WTC11 (cell line): ENCODE measurements around the gene SLC19A2. TPM values are rescaled to one million over a fixed set of nuclear protein-coding genes. Genes with fewer than 3 reads are reported as not detected.

Experiments
- ATAC-seq: fragments of 200-7000 bp; cut with Tn5 transposase; 2 replicates; pipeline ENCODE4 v1.10.0; 2021; ENCODE audit warnings: mild to moderate bottlenecking, moderate library complexity
- CTCF ChIA-PET: fragments of 300-600 bp; sonication (Branson Sonifier 250); formaldehyde crosslinking; loops from one replicate; lab custom pipeline; 2021; ENCODE audit warnings: antibody characterized with exemption; lab: Charles Lee
- POLR2A ChIA-PET: fragments of 350-600 bp; sonication (Branson Sonifier 250); formaldehyde crosslinking; loops from one replicate; lab custom pipeline; 2021; ENCODE audit warnings: antibody characterized with exemption; lab: Charles Lee
- DNase-seq: peaks from one replicate; pipeline ENCODE4 v3.0.0; 2021; ENCODE audit warnings: low spot score
- H3K27ac Mint-ChIP-seq: 2 replicates; pipeline ENCODE4 v1.8.0; 2021; ENCODE audit warnings: mixed read lengths
- H3K27me3 Mint-ChIP-seq: 2 replicates; pipeline ENCODE4 v1.8.0; 2021; ENCODE audit warnings: low read depth, mild to moderate bottlenecking, moderate library complexity, mixed read lengths
- H3K36me3 Mint-ChIP-seq: 2 replicates; pipeline ENCODE4 v1.8.0; 2021; ENCODE audit warnings: mixed read lengths
- H3K4me1 Mint-ChIP-seq: 2 replicates; pipeline ENCODE4 v1.8.0; 2022; ENCODE audit warnings: mixed read lengths
- H3K4me3 Mint-ChIP-seq: 2 replicates; pipeline ENCODE4 v1.8.0; 2021; ENCODE audit warnings: mild to moderate bottlenecking, moderate library complexity, mixed read lengths
- H3K9me3 Mint-ChIP-seq: 2 replicates; pipeline ENCODE4 v1.8.0; 2021; ENCODE audit warnings: mixed read lengths
- ELF4 ChIP-seq: sonication (generic); formaldehyde crosslinking; IDR thresholded peaks from 2 replicates; pipeline ENCODE4 v1.8.1; 2022; ENCODE audit warnings: low read depth, mild to moderate bottlenecking, moderate library complexity, missing genetic modification reagents
- ETV6 ChIP-seq: sonication (generic); formaldehyde crosslinking; IDR thresholded peaks from 2 replicates; pipeline ENCODE4 v1.8.1; 2022; ENCODE audit warnings: mild to moderate bottlenecking, missing genetic modification reagents
- FOXJ3 ChIP-seq: sonication (generic); formaldehyde crosslinking; IDR thresholded peaks from 2 replicates; pipeline ENCODE4 v1.9.0; 2021; ENCODE audit warnings: missing genetic modification reagents, mild to moderate bottlenecking, borderline replicate concordance
- FOXK1 ChIP-seq: sonication (generic); formaldehyde crosslinking; IDR thresholded peaks from 2 replicates; pipeline ENCODE4 v1.8.0; 2022; ENCODE audit warnings: mild to moderate bottlenecking, moderate library complexity, missing genetic modification reagents
- FOXP1 ChIP-seq: sonication (generic); formaldehyde crosslinking; IDR thresholded peaks from 2 replicates; pipeline ENCODE4 v1.8.0; 2022; ENCODE audit warnings: missing genetic modification reagents, mild to moderate bottlenecking, moderate library complexity, borderline replicate concordance
- GABPB1 ChIP-seq: sonication (generic); formaldehyde crosslinking; IDR thresholded peaks from 2 replicates; pipeline ENCODE4 v1.8.1; 2023; ENCODE audit warnings: mild to moderate bottlenecking, missing genetic modification reagents
- IRF2 ChIP-seq: sonication (generic); formaldehyde crosslinking; IDR thresholded peaks from 2 replicates; pipeline ENCODE4 v1.8.0; 2022; ENCODE audit warnings: low read depth, missing genetic modification reagents, borderline replicate concordance
- MXD4 ChIP-seq: fragments of 250-450 bp; sonication (Bioruptor Pico); IDR thresholded peaks from 2 replicates; pipeline ENCODE4 v1.8.0; 2021; ENCODE audit warnings: mild to moderate bottlenecking, moderate library complexity, borderline replicate concordance
- NFE2L1 ChIP-seq: sonication (generic); formaldehyde crosslinking; IDR thresholded peaks from 2 replicates; pipeline ENCODE4 v1.8.1; 2023; ENCODE audit warnings: missing genetic modification reagents
- NR2C2 ChIP-seq: sonication (generic); formaldehyde crosslinking; IDR thresholded peaks from 2 replicates; pipeline ENCODE4 v1.8.0; 2022; ENCODE audit warnings: mild to moderate bottlenecking, missing genetic modification reagents
- OVOL2 ChIP-seq: fragments of 250-450 bp; sonication (Bioruptor Pico); IDR thresholded peaks from 2 replicates; pipeline ENCODE4 v1.9.0; 2021; ENCODE audit warnings: mild to moderate bottlenecking, borderline replicate concordance
- SMAD3 ChIP-seq: sonication (generic); formaldehyde crosslinking; IDR thresholded peaks from 2 replicates; pipeline ENCODE4 v1.8.0; 2022; ENCODE audit warnings: missing genetic modification reagents, mild to moderate bottlenecking, borderline replicate concordance
- SOX15 ChIP-seq: fragments of 250-450 bp; sonication (Bioruptor Pico); IDR thresholded peaks from 2 replicates; pipeline ENCODE4 v1.9.0; 2021; ENCODE audit warnings: mild to moderate bottlenecking
- SP1 ChIP-seq: sonication (generic); formaldehyde crosslinking; conservative IDR thresholded peaks from 2 replicates; pipeline ENCODE4 v1.8.1; 2022; ENCODE audit warnings: missing genetic modification reagents
- TCF7 ChIP-seq: sonication (generic); formaldehyde crosslinking; IDR thresholded peaks from 2 replicates; pipeline ENCODE4 v1.8.0; 2022; ENCODE audit warnings: mild to moderate bottlenecking, low read depth, missing genetic modification reagents, moderate library complexity
- TP53 ChIP-seq: sonication (generic); formaldehyde crosslinking; IDR thresholded peaks from 2 replicates; pipeline ENCODE4 v1.8.1; 2023; ENCODE audit warnings: mild to moderate bottlenecking, missing genetic modification reagents
- ZBTB21 ChIP-seq: sonication (generic); formaldehyde crosslinking; IDR thresholded peaks from 2 replicates; pipeline ENCODE4 v1.8.1; 2023; ENCODE audit warnings: mild to moderate bottlenecking, missing genetic modification reagents, borderline replicate concordance
- ZNF396 ChIP-seq: fragments of 250-450 bp; sonication (Bioruptor Pico); IDR thresholded peaks from 2 replicates; pipeline ENCODE4 v1.8.0; 2021; ENCODE audit warnings: mild to moderate bottlenecking, moderate library complexity, borderline replicate concordance
- ZNF671 ChIP-seq: fragments of 250-450 bp; sonication (Bioruptor Pico); IDR thresholded peaks from 2 replicates; pipeline ENCODE4 v1.8.0; 2021; ENCODE audit warnings: mild to moderate bottlenecking
- total RNA-seq: library from RNA; stranded (reverse); gene quantifications from 3 replicates; pipeline ENCODE4 v1.2.3, GENCODE V29; 2021
- TF ChIP-seq, protein P1 (sequence below): sonication (generic); formaldehyde crosslinking; IDR thresholded peaks from 2 replicates; pipeline ENCODE4 v1.8.0; 2022; ENCODE audit warnings: mild to moderate bottlenecking, missing genetic modification reagents
- TF ChIP-seq, protein P2 (sequence below): sonication (generic); formaldehyde crosslinking; IDR thresholded peaks from 2 replicates; pipeline ENCODE4 v1.8.1; 2023; ENCODE audit warnings: mild to moderate bottlenecking, missing genetic modification reagents, borderline replicate concordance
- TF ChIP-seq, protein P3 (sequence below): sonication (generic); formaldehyde crosslinking; IDR thresholded peaks from 2 replicates; pipeline ENCODE4 v1.8.1; 2023; ENCODE audit warnings: mild to moderate bottlenecking, missing genetic modification reagents
- TF ChIP-seq, protein P4 (sequence below): sonication (generic); formaldehyde crosslinking; IDR thresholded peaks from 2 replicates; pipeline ENCODE4 v1.8.0; 2022; ENCODE audit warnings: mild to moderate bottlenecking, missing genetic modification reagents
- TF ChIP-seq, protein P5 (sequence below): fragments of 250-450 bp; sonication (Bioruptor Pico); IDR thresholded peaks from 2 replicates; pipeline ENCODE4 v1.9.0; 2021; ENCODE audit warnings: mild to moderate bottlenecking

Gene SLC19A2
- total RNA-seq, 1 experiment from 2014 or later: 15.8 TPM

DNA sequence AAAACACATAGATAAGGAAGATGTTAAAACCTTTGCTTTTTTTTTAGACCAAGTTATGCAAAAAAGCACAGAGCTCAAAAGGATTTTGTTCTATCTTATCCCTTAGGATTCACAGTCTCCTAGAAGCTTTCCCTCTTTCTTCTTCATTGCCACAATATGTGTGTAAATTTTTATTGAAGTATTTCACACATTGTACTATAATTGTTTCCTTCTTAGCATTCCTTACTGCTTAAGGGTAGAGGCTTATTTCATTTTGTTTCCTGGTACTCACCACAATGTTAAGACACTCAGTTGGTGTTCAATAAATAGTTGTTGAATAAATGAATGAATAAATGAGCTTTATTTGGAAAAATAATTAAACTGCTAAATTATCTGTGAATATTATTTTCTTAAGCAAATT is 29.9 kb upstream of the SLC19A2 start (continued):
- TF ChIP-seq SP1: no peak
- no peak for TF ChIP-seq IRF2 (CRISPR knock-in tag)
- no peak for TF ChIP-seq FOXK1 (CRISPR knock-in tag)
- TF ChIP-seq, protein P1, sequence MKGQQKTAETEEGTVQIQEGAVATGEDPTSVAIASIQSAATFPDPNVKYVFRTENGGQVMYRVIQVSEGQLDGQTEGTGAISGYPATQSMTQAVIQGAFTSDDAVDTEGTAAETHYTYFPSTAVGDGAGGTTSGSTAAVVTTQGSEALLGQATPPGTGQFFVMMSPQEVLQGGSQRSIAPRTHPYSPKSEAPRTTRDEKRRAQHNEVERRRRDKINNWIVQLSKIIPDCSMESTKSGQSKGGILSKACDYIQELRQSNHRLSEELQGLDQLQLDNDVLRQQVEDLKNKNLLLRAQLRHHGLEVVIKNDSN: no peak
- TF ChIP-seq ZNF671: no peak
- TF ChIP-seq MXD4: no peak
- no peak for TF ChIP-seq FOXJ3 (CRISPR knock-in tag)

DNA sequence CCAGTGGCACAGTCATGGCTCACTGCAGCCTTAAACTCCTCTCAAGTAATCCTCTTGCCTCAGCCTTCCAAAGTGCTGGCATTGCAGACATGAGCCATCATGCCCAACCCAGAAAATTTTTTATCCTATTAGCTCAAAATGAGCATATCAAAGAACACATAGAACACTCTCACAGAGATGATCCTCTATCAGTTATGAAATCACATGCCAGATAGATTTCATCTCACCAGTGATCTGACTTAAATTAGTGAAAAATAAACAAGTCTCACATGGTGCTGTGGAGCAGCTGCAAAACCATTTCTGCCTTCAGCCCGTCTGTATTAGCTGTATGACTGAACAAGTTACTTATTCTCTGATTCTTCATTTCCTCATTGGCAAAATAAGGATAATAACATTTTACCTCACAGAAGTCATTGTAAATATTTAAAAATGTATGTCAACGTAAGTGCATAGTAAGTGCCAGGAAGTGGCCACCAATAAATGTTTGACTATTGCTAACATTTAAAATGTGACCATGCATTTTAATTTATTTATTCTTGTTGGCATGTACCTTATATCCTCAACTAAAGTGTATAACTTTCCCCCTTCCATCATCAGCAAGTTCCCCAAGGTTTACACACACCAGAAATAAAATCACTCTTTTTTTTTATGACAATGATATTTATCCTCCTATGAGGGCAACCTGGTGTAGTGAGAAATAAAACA is 29.0 kb upstream of the SLC19A2 start:
- Mint-ChIP-seq H3K27ac (no peak overlapping the region), H3K27me3 (no peaks in the 10 kb centered on the region), H3K36me3 (no peaks in the 10 kb centered on the region), H3K4me1 (no peaks in the 10 kb centered on the region), H3K4me3 (no peak overlapping the region), H3K9me3 (no peaks in the 10 kb centered on the region)
- no peak for TF ChIP-seq SMAD3 (CRISPR knock-in tag)
- no peak for TF ChIP-seq FOXP1 (CRISPR knock-in tag)
- no peak for TF ChIP-seq ELF4 (CRISPR knock-in tag)
- no peak for TF ChIP-seq ETV6 (CRISPR knock-in tag)
- no peak for TF ChIP-seq TP53
- TF ChIP-seq, protein P2, sequence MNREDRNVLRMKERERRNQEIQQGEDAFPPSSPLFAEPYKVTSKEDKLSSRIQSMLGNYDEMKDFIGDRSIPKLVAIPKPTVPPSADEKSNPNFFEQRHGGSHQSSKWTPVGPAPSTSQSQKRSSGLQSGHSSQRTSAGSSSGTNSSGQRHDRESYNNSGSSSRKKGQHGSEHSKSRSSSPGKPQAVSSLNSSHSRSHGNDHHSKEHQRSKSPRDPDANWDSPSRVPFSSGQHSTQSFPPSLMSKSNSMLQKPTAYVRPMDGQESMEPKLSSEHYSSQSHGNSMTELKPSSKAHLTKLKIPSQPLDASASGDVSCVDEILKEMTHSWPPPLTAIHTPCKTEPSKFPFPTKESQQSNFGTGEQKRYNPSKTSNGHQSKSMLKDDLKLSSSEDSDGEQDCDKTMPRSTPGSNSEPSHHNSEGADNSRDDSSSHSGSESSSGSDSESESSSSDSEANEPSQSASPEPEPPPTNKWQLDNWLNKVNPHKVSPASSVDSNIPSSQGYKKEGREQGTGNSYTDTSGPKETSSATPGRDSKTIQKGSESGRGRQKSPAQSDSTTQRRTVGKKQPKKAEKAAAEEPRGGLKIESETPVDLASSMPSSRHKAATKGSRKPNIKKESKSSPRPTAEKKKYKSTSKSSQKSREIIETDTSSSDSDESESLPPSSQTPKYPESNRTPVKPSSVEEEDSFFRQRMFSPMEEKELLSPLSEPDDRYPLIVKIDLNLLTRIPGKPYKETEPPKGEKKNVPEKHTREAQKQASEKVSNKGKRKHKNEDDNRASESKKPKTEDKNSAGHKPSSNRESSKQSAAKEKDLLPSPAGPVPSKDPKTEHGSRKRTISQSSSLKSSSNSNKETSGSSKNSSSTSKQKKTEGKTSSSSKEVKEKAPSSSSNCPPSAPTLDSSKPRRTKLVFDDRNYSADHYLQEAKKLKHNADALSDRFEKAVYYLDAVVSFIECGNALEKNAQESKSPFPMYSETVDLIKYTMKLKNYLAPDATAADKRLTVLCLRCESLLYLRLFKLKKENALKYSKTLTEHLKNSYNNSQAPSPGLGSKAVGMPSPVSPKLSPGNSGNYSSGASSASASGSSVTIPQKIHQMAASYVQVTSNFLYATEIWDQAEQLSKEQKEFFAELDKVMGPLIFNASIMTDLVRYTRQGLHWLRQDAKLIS (CRISPR knock-in tag): no peak
- no peak for TF ChIP-seq GABPB1 (CRISPR knock-in tag)
- TF ChIP-seq SOX15 (CRISPR knock-in tag): no peak
- no peak for TF ChIP-seq FOXJ3 (CRISPR knock-in tag)
- no peak for TF ChIP-seq ZNF396 (CRISPR knock-in tag)
- no peak for TF ChIP-seq ZBTB21 (CRISPR knock-in tag)
- CTCF ChIA-PET: interaction anchor here (1.0 kb wide), 1 partner anchor 32 kb away, joined by 3 read pairs; no protein-coding TSS in a partner anchor
- DNase-seq: no peak
- POLR2A ChIA-PET: no interaction called here
- no peak for ATAC-seq

DNA sequence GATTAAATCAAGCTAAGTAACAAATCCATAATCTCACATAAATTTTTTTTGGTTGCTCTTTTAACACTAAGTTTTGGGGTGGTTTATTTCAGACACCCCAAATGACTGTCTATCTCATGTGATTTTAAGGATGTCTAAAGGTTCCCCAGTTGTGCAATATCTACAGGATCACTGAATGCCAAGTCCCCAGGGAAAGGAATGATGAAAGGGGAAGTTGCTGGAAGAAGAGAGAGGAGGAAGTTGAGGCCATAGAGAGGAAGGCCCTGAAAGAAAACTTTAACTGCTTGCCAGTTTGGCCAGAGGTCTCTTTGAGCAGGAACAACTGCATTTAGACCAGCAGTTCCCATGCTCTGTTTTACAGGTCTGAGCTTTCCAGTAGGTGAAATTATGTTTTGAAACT is 27.5 kb upstream of the SLC19A2 start:
- Mint-ChIP-seq H3K27me3 (no peaks in the 10 kb centered on the region), H3K9me3 (no peaks in the 10 kb centered on the region), H3K36me3 (no peaks in the 10 kb centered on the region), H3K27ac (no peak overlapping the region), H3K4me1 (no peaks in the 10 kb centered on the region), H3K4me3 (no peak overlapping the region)
- DNase-seq (no peak), ATAC-seq (no peak)
- POLR2A ChIA-PET: no interaction called here
- CTCF ChIA-PET: no interaction called here
- TF ChIP-seq OVOL2 (CRISPR knock-in tag) (no peak), NFE2L1 (CRISPR knock-in tag) (no peak), FOXP1 (CRISPR knock-in tag) (no peak), TCF7 (CRISPR knock-in tag) (no peak), NR2C2 (no peak), ZBTB21 (CRISPR knock-in tag) (no peak), MXD4 (no peak)
- TF ChIP-seq, protein P3, sequence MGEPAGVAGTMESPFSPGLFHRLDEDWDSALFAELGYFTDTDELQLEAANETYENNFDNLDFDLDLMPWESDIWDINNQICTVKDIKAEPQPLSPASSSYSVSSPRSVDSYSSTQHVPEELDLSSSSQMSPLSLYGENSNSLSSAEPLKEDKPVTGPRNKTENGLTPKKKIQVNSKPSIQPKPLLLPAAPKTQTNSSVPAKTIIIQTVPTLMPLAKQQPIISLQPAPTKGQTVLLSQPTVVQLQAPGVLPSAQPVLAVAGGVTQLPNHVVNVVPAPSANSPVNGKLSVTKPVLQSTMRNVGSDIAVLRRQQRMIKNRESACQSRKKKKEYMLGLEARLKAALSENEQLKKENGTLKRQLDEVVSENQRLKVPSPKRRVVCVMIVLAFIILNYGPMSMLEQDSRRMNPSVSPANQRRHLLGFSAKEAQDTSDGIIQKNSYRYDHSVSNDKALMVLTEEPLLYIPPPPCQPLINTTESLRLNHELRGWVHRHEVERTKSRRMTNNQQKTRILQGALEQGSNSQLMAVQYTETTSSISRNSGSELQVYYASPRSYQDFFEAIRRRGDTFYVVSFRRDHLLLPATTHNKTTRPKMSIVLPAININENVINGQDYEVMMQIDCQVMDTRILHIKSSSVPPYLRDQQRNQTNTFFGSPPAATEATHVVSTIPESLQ (CRISPR knock-in tag): no peak
- TF ChIP-seq, protein P4, sequence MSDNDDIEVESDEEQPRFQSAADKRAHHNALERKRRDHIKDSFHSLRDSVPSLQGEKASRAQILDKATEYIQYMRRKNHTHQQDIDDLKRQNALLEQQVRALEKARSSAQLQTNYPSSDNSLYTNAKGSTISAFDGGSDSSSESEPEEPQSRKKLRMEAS: no peak
- TF ChIP-seq, protein P5, sequence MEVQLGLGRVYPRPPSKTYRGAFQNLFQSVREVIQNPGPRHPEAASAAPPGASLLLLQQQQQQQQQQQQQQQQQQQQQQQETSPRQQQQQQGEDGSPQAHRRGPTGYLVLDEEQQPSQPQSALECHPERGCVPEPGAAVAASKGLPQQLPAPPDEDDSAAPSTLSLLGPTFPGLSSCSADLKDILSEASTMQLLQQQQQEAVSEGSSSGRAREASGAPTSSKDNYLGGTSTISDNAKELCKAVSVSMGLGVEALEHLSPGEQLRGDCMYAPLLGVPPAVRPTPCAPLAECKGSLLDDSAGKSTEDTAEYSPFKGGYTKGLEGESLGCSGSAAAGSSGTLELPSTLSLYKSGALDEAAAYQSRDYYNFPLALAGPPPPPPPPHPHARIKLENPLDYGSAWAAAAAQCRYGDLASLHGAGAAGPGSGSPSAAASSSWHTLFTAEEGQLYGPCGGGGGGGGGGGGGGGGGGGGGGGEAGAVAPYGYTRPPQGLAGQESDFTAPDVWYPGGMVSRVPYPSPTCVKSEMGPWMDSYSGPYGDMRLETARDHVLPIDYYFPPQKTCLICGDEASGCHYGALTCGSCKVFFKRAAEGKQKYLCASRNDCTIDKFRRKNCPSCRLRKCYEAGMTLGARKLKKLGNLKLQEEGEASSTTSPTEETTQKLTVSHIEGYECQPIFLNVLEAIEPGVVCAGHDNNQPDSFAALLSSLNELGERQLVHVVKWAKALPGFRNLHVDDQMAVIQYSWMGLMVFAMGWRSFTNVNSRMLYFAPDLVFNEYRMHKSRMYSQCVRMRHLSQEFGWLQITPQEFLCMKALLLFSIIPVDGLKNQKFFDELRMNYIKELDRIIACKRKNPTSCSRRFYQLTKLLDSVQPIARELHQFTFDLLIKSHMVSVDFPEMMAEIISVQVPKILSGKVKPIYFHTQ (CRISPR knock-in tag): no peak
